Activated CD4-positive, alpha-beta memory T cell treated with anti-CD3 and anti-CD28 coated beads, Interleukin-2, amount 10 ng/mL, durations not matched to agents 7 days and 5 days (primary cell): ENCODE measurements around the gene NOS1. TPM values are rescaled to one million over a fixed set of nuclear protein-coding genes. Genes with fewer than 3 reads are reported as not detected.
A peak's percentile ranks its signal among the peaks of the same experiment; 100 is the strongest.
"Not testable (repeated sequence)": the region's sequence is repeated elsewhere in the genome, so short reads cannot be mapped to it uniquely, and the experiment has no call there.

Experiments
- CTCF ChIA-PET: fragments of 350-600 bp; sonication (Branson Sonifier 250); formaldehyde crosslinking; loops from one replicate; lab custom pipeline; 2021; ENCODE audit warnings: antibody characterized with exemption, inconsistent platforms; lab: Charles Lee
- POLR2A ChIA-PET: fragments of 350-600 bp; sonication (Branson Sonifier 250); formaldehyde crosslinking; loops from one replicate; lab custom pipeline; 2021; ENCODE audit warnings: antibody characterized with exemption; lab: Charles Lee
- DNase-seq: peaks from one replicate; pipeline ENCODE4 v3.0.0-alpha.2; 2020
- H3K27ac Mint-ChIP-seq: one replicate; pipeline ENCODE4 v1.8.0; 2021; ENCODE audit warnings: mild to moderate bottlenecking, mixed read lengths
- H3K27me3 Mint-ChIP-seq: one replicate; pipeline ENCODE4 v1.8.0; 2021; ENCODE audit warnings: mixed read lengths
- H3K36me3 Mint-ChIP-seq: one replicate; pipeline ENCODE4 v1.8.0; 2021; ENCODE audit warnings: low read depth, mixed read lengths
- H3K4me1 Mint-ChIP-seq: one replicate; pipeline ENCODE4 v1.8.0; 2021; ENCODE audit warnings: mixed read lengths
- H3K4me3 Mint-ChIP-seq: one replicate; pipeline ENCODE4 v1.8.0; 2021; ENCODE audit warnings: mild to moderate bottlenecking, mixed read lengths
- H3K9me3 Mint-ChIP-seq: one replicate; pipeline ENCODE4 v1.8.0; 2021; ENCODE audit warnings: mixed read lengths
- total RNA-seq, 2 experiments: library from RNA; stranded (reverse); gene quantifications; one replicate each; pipeline ENCODE4 v1.2.3, GENCODE V29; 2021

NOS1 gene
- total RNA-seq, 2 experiments from 2014 or later = not detected

DNA sequence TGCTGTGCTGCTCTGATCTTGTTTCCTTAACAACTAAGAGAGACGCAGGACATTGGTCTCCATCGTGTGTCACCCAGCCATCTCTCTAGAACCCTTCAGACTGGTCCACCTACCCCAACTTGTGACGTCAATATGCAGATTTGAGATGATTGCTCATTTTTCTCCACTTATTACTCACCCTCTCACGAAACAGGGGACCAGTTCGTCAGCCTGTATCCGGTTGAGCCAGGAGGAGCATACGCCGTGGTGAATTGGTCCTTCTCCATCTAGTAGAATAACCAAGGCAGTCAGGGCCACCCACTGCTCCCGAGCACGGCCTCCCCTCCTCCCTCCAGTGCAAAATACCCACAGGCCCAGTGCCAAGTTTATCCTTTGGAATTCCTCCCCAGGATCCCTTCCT, 134.9 kb downstream of the NOS1 start:
- CTCF ChIA-PET = no interaction called here
- Mint-ChIP-seq H3K27me3 (no peaks in the 10 kb centered on the region), H3K4me3 (no peak overlapping the region), H3K9me3 (no peaks in the 10 kb centered on the region), H3K4me1 (no peaks in the 10 kb centered on the region), H3K27ac (no peak overlapping the region), H3K36me3 (no peaks in the 10 kb centered on the region)
- no peak for DNase-seq
- POLR2A ChIA-PET = no interaction called here

DNA sequence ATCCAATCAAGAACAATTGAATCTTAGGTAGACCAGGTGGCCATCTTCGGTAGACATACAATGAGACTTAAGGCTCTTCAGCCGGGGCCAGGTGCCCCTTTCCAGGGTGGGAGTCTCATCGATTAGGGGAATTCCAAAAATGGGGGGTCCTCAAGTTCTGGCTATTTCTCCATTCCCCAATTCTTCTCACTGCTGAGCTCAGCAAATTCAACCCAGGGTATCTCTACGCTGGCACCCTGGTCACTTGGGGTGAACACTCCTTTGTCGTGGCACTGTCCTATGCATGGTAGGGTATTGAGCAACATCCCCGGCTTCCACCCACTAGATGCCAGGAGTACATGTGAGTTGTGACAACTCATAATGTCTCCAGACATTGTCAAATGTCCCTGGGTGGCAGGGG, 136.2 kb downstream of the NOS1 start:
- ChIA-PET POLR2A (no interaction called here), CTCF (no interaction called here)
- Mint-ChIP-seq H3K4me1 (no peaks in the 10 kb centered on the region), H3K27me3 (no peaks in the 10 kb centered on the region), H3K27ac (no peak overlapping the region), H3K9me3 (no peaks in the 10 kb centered on the region), H3K4me3 (no peak overlapping the region), H3K36me3 (no peaks in the 10 kb centered on the region)
- DNase-seq = no peak

DNA sequence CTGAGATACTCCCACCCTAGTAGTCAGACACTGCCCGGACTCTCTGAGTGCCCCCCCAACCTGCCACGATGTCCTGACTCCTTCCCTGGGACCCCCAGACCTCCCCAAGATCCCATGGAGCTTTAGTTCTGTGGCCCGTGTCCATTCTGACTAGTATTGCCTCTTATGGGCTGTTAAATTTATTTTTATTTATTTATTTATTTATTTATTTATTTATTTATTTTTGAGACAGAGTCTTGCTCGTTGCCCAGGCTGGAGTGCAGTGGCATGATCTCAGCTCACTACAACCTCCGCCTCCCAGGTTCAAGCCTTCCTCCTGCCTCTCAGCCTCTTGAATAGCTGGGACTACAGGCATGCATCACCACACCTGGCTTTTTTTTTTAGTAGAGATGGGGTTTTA, 140.5 kb downstream of the NOS1 start:
- H3K27ac Mint-ChIP-seq, H3K4me3 Mint-ChIP-seq, H3K27me3 Mint-ChIP-seq, DNase-seq, H3K36me3 Mint-ChIP-seq, POLR2A ChIA-PET, H3K9me3 Mint-ChIP-seq, H3K4me1 Mint-ChIP-seq: not testable (repeated sequence)
- CTCF ChIA-PET = interaction anchor here (1.0 to 1.4 kb wide), 2 partner anchors 9 to 13 kb away, joined by 3 read pairs; no protein-coding TSS in a partner anchor

DNA sequence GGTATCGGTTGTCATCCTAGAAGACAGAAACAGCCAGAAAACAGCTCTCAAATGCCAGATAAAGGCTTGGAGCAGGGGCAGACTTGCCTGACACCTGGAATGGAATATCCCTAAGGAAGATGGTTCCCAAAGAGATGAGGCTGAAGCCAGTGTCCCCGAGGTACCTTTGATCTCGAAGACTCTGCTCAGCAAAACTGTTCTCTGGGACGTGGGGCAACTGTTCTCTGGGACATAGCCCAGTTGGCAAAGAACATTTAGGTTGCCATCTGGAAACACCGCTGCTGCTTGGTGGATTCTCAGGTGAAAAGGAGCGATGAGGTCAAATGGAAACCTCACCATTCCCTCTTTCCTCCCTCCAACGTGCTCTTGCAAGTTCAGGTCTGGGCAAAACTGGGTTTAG, 143.3 kb downstream of the NOS1 start:
- POLR2A ChIA-PET = no interaction called here
- H3K4me3 Mint-ChIP-seq = no peak overlapping the region
- no peak for DNase-seq
- no peaks in the 10 kb centered on the region for H3K9me3 Mint-ChIP-seq
- CTCF ChIA-PET = no interaction called here
- no peak overlapping the region for H3K27ac Mint-ChIP-seq
- H3K27me3 Mint-ChIP-seq = peaks cover 5% of the 10 kb centered on the region
- no peaks in the 10 kb centered on the region for H3K36me3 Mint-ChIP-seq
- H3K4me1 Mint-ChIP-seq = no peaks in the 10 kb centered on the region

DNA sequence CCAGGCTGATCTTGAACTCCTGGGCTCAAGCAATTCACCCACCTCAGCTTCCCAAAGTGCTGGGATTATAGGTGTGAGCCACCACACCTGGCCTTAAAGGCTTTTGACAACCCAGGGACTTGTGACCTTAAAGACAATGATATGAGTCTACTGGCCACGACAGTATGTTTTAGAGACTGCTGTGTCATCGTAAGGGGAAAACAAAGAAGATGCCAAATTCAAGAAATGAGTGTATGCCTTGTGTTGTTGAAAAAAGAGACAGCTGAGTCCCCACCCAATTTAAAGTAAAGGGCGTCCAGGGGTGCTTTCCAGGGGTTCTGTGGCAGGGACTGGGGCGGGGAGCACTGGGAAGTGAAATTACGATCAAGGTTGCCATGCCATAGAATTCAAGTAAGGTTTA, 144.7 kb downstream of the NOS1 start:
- Mint-ChIP-seq H3K27ac (no peak overlapping the region), H3K36me3 (no peaks in the 10 kb centered on the region), H3K9me3 (no peaks in the 10 kb centered on the region), H3K4me1 (no peaks in the 10 kb centered on the region), H3K27me3 (peaks cover 8% of the 10 kb centered on the region), H3K4me3 (no peak overlapping the region)
- POLR2A ChIA-PET = no interaction called here
- no peak for DNase-seq
- CTCF ChIA-PET = interaction anchor here (0.7 kb wide), 1 partner anchor 179 kb away, joined by 3 read pairs; no protein-coding TSS in a partner anchor

DNA sequence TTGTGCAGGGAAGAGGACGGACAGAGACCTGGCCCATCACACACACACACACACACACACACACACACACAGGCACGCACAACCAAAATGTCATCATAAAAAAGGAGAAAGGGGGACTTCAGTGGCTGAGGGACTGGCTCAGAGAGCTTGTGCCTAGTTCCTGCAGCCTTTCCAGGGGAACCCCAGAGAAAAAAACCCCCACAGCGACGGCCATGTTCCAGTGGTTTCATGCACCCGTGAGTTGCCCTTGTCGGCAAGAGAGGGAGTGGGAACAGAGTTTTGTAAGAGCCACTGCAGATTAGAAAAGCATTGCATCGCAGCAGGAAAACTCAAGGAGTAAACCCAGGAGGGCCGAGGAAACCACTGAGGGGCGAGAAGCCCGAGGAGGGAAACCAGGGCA, 146.6 kb downstream of the NOS1 start:
- Mint-ChIP-seq H3K4me1 (no peaks in the 10 kb centered on the region), H3K9me3 (no peaks in the 10 kb centered on the region), H3K27ac (no peak overlapping the region), H3K36me3 (no peaks in the 10 kb centered on the region), H3K27me3 (peaks cover 12% of the 10 kb centered on the region), H3K4me3 (no peak overlapping the region)
- CTCF ChIA-PET = interaction anchor here (1.1 kb wide), 1 partner anchor 81 kb away, joined by 3 read pairs; no protein-coding TSS in a partner anchor
- POLR2A ChIA-PET = no interaction called here
- no peak for DNase-seq

DNA sequence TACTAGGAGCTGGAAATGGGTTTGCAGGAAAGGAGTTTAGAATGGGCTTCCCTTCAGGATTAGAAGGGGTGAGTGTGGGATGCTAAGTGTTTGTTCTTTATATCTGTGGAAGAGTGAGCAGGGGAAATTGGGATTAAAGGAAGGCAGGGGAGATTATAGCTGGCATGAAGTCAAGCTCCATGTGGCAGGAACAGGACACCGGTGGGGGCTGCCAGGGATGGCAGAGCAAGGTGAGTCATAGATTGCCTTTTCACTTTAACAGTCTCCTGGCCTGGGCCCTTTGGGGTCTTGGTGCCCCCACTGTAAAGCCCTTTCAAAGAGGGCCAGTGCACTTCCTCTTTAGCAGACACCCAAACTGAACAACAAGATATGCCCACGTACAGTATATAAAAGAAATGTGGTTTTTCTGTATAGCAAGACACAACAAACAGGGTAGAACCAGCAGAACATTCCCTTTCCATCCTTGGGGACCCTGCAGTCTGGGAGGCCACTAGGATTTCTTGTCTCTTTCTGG, 148.1 kb downstream of the NOS1 start:
- Mint-ChIP-seq H3K4me1 (no peaks in the 10 kb centered on the region), H3K27me3 (peaks cover 12% of the 10 kb centered on the region), H3K27ac (no peak overlapping the region), H3K4me3 (no peak overlapping the region), H3K36me3 (no peaks in the 10 kb centered on the region), H3K9me3 (no peaks in the 10 kb centered on the region)
- ChIA-PET CTCF (interaction anchor here (1.0 to 1.5 kb wide), 5 partner anchors 12 to 642 kb away, joined by 3 to 7 read pairs (median 5); no protein-coding TSS in a partner anchor), POLR2A (no interaction called here)
- DNase-seq = no peak

DNA sequence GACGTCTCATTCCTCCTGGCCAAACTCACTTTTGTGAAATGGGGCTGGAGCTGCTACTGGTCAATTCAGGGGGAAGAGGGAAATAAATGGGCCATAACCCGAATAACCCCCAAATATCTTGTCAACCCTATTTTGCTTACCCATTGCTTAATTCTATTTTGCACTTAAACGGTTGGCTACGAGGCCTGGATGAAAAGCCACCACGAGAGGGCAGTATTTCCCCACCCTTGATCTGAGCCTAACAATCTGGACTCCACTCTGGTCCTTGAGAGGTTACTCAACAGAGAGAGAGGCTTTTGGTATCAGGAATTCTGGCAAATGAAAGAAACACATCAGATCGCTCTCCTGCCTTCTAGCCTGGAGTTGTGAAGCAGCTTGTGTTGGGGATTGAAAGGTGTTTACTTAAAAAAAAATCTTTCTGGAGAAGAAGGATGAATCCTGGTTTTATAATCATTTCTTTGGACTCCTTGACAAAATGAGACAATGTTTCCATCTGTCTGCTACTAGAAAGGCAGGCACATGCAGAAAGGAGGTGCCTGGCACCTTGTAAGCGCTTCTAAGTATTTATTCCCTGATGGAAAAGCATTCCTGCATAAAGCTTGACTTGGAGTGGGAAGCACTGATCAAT, 148.7 kb downstream of the NOS1 start:
- H3K4me1 Mint-ChIP-seq = no peaks in the 10 kb centered on the region
- no peak overlapping the region for H3K27ac Mint-ChIP-seq
- no peak overlapping the region for H3K4me3 Mint-ChIP-seq
- H3K9me3 Mint-ChIP-seq = no peaks in the 10 kb centered on the region
- H3K27me3 Mint-ChIP-seq = peaks cover 12% of the 10 kb centered on the region
- CTCF ChIA-PET = interaction anchor here (0.8 to 1.5 kb wide), 7 partner anchors 8 to 642 kb away, joined by 3 to 7 read pairs (median 3); no protein-coding TSS in a partner anchor
- no peaks in the 10 kb centered on the region for H3K36me3 Mint-ChIP-seq
- peak; percentile 65 for DNase-seq
- POLR2A ChIA-PET = no interaction called here

DNA sequence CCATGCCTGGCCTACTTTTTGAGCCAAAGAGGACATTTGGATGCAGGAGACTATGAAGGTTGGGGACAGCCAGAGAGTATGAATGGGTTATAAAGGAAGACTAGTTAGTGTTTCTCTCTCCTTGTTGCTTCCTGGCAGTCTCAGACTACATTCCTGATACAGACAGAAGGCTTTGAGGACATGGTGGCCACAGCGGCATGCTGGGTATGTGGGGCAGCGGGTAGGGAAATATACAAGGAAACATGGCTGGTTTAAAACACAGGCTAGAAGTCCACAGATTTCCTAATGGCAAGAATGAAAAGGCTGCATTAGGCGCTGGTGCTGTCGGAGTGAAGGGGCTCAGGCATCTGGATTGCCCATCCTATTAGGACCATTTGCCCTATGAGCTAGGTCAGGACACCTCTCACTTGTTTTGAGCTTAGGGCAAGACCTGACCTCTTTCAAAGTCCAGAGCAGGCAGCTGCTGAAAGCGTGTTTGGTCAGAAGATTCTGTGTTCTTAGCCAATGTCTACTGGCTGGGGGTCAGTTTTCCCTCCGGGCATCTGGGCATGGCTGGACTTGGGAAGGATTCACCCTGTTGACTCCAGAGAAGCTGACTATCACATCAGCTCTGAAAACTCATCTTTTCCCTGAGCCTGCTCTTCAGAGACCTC, 151.0 kb downstream of the NOS1 start:
- Mint-ChIP-seq H3K27me3 (peaks cover 10% of the 10 kb centered on the region), H3K36me3 (no peaks in the 10 kb centered on the region), H3K27ac (no peak overlapping the region), H3K4me3 (no peak overlapping the region), H3K4me1 (no peaks in the 10 kb centered on the region), H3K9me3 (no peaks in the 10 kb centered on the region)
- POLR2A ChIA-PET = no interaction called here
- no peak for DNase-seq
- CTCF ChIA-PET = interaction anchor here (1.1 to 1.6 kb wide), 2 partner anchors 379 to 647 kb away, joined by 3 to 4 read pairs; no protein-coding TSS in a partner anchor

DNA sequence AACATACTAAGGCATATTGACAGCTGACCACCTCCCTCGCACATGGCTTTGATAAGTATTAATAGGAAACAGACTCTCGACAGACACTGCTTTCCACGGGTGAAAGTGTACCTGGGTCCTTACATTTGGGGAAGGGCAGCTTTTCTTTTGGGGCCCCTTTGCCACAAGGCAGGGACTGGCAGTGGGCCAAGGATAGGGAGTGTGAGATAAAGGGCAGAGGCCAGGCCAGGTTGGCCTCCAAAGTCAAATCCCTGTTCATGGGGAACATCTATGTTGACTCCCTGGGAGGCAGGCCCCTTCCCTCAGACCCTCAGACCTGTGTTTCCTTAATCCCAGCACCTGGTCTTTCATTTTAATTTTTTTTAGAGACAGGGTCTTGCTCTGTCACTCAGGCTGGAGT, 151.8 kb downstream of the NOS1 start:
- POLR2A ChIA-PET = no interaction called here
- H3K4me3 Mint-ChIP-seq = no peak overlapping the region
- H3K4me1 Mint-ChIP-seq = no peaks in the 10 kb centered on the region
- CTCF ChIA-PET = no interaction called here
- no peaks in the 10 kb centered on the region for H3K9me3 Mint-ChIP-seq
- no peaks in the 10 kb centered on the region for H3K36me3 Mint-ChIP-seq
- H3K27ac Mint-ChIP-seq = no peak overlapping the region
- no peak for DNase-seq
- peaks cover 10% of the 10 kb centered on the region for H3K27me3 Mint-ChIP-seq

DNA sequence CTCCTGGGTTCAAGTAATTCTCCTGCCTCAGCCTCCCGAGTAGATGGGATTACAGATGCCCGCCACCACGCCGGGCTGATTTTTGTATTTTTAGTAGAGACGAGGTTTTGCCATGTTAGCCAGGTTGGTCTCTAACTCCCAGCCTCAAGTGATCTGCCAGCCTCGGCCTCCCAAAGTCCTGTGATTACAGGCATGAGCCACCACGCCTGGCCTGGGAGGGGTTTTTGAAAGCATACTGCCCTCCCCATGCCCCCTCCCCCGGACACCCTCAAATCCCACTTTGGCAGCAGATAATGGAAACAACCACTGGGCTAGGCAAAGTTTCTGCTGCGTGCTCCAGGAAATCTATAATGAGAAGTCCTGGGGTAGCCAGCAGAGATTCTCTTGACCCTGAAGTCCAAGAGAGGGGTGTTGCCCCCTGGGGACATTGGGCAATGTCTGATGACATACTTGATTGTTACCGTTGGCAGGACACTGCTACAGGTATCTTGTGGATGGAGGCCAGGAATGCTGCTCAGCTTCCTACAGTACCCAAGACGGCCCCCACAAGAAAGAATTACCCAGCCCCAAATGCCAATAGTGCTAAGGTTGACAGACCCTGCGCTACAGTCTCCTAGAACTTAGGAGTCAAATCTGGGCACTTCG, 152.5 kb downstream of the NOS1 start:
- CTCF ChIA-PET = no interaction called here
- no peaks in the 10 kb centered on the region for H3K4me1 Mint-ChIP-seq
- no peak overlapping the region for H3K27ac Mint-ChIP-seq
- no peak overlapping the region for H3K4me3 Mint-ChIP-seq
- peaks cover 10% of the 10 kb centered on the region for H3K27me3 Mint-ChIP-seq
- POLR2A ChIA-PET = no interaction called here
- no peak for DNase-seq
- H3K36me3 Mint-ChIP-seq = no peaks in the 10 kb centered on the region
- H3K9me3 Mint-ChIP-seq = no peaks in the 10 kb centered on the region

DNA sequence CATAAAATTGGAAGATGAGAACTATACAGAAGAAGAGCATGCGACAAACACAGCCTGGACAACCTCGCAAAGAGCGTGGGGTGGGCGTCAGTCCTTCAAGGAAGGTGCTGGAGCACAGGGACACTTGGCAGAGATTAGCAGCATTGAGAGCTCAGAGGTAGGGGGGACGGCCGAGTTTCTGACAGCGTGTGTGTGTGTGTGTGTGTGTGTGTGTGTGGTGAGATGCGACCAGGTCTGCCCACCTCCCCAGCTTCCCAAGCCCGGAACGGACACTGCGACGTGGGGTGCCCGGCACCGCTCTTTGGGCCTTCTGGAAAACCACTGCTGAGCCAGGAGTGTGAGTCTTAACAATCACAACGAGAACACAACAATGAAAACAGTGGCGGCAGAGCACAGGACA, 153.2 kb downstream of the NOS1 start:
- ChIA-PET POLR2A (no interaction called here), CTCF (no interaction called here)
- H3K4me3 Mint-ChIP-seq = no peak overlapping the region
- H3K36me3 Mint-ChIP-seq = no peaks in the 10 kb centered on the region
- no peak for DNase-seq
- no peak overlapping the region for H3K27ac Mint-ChIP-seq
- no peaks in the 10 kb centered on the region for H3K4me1 Mint-ChIP-seq
- H3K9me3 Mint-ChIP-seq = no peaks in the 10 kb centered on the region
- peaks cover 9% of the 10 kb centered on the region for H3K27me3 Mint-ChIP-seq

DNA sequence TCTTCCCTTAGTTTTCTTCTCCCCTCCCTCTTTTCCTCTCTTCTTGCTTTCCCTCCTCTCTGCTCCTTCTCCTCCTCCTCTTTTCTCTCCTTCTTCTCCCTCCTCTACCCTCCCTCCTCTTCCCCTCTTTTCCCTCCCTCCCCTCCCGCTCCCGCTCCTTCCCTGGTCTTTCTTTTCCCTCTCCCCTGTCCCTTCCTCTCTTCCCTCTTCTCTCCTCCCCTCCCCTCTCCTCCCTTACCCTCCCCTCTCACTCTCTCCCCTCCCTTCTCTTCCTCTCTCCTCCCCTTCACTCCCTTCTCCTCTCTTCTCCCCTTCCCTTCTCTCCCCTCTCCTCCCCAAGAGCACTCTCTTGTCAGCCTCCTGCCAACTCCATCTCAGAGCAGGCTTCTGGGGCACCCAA, 153.8 kb downstream of the NOS1 start:
- H3K27me3 Mint-ChIP-seq = peaks cover 10% of the 10 kb centered on the region
- no peaks in the 10 kb centered on the region for H3K4me1 Mint-ChIP-seq
- no peaks in the 10 kb centered on the region for H3K36me3 Mint-ChIP-seq
- no peaks in the 10 kb centered on the region for H3K9me3 Mint-ChIP-seq
- ChIA-PET CTCF (no interaction called here), POLR2A (no interaction called here)
- H3K4me3 Mint-ChIP-seq = no peak overlapping the region
- no peak overlapping the region for H3K27ac Mint-ChIP-seq
- DNase-seq = no peak
